ENCODE measurements around the gene CDH23. TPM values are rescaled to one million over a fixed set of nuclear protein-coding genes. Genes with fewer than 3 reads are reported as not detected.

Gene CDH23
- total RNA-seq, 1 donor = 0.36 TPM

GRCh38 chr10:71744897-71745663, 348.4 kb downstream of the CDH23 start:
- Histone ChIP-seq H2AFZ (ENCODE audit: low read length) (no peak overlapping the region), H4K20me1 (ENCODE audit: insufficient read depth, low read length) (no peaks in the 10 kb centered on the region), H3K27me3 (ENCODE audit: insufficient read depth, low read length) (no peaks in the 10 kb centered on the region), H3K36me3 (ENCODE audit: insufficient read depth, low read length) (no peaks in the 10 kb centered on the region), H3K4me1 (ENCODE audit: insufficient read depth, low read length) (no peaks in the 10 kb centered on the region), H3K79me2 (ENCODE audit: insufficient read depth, low read length) (no peaks in the 10 kb centered on the region), H3K4me3 (ENCODE audit: insufficient read depth, low read length) (no peak overlapping the region), H3K9me3 (ENCODE audit: low read depth, low read length) (peaks cover 6% of the 10 kb centered on the region), H3K4me2 (ENCODE audit: insufficient read depth, low read length) (no peak overlapping the region), H3K27ac (ENCODE audit: low read depth, low read length) (no peak overlapping the region)
- no peak for DNase-seq (ENCODE audit: insufficient read length, low spot score, missing footprints)
- TF ChIP-seq, protein P1, sequence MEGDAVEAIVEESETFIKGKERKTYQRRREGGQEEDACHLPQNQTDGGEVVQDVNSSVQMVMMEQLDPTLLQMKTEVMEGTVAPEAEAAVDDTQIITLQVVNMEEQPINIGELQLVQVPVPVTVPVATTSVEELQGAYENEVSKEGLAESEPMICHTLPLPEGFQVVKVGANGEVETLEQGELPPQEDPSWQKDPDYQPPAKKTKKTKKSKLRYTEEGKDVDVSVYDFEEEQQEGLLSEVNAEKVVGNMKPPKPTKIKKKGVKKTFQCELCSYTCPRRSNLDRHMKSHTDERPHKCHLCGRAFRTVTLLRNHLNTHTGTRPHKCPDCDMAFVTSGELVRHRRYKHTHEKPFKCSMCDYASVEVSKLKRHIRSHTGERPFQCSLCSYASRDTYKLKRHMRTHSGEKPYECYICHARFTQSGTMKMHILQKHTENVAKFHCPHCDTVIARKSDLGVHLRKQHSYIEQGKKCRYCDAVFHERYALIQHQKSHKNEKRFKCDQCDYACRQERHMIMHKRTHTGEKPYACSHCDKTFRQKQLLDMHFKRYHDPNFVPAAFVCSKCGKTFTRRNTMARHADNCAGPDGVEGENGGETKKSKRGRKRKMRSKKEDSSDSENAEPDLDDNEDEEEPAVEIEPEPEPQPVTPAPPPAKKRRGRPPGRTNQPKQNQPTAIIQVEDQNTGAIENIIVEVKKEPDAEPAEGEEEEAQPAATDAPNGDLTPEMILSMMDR (IDR thresholded peaks at IDR 0.05; ENCODE audit: extremely low read depth, low read depth, low read length) = no peak

GRCh38 chr10:71745664-71746250, 349.0 kb downstream of the CDH23 start:
- DNase-seq (ENCODE audit: insufficient read length, low spot score, missing footprints) = no peak
- TF ChIP-seq, protein P1 (IDR thresholded peaks at IDR 0.05; ENCODE audit: extremely low read depth, low read depth, low read length) = no peak

DNA sequence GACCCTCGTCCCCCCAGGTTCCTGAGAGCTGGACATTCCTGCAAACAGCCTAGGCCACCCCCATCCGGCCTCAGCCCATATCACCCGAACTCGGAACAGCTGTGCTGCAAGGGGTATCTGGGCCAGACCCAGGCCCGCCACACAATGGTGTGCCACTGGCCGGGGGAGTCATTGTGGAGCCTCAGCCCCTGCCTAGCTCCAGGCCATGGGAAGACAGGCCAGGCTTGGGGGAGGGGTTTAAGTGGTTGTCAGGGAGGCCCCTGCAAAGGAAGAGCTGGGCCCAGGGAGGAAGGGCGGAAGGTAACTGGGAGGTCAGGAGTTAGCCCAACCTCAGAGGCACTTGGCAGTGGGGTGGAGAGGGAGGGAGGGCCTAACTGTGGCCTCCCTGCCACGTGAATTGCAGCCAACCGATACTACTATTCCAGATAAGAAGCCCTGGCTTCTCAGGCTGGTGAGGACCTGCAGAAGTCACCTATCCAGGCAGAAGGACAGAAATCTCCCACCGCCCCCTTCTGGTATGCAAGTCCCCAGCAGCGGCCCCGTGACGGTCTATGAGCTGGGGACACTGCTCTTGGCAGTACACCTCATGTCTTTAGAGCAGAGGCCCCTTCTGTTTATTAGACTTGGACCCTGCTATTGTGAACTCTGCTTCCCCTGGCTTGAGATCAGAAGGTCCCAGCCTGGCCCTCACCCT, 349.8 kb downstream of the CDH23 start:
- TF ChIP-seq, protein P1 (IDR thresholded peaks at IDR 0.05; ENCODE audit: extremely low read depth, low read depth, low read length) = no peak

More at GRCh38 chr10:71745664-71746250, 349.0 kb downstream of the CDH23 start:
- H3K4me3 ChIP-seq (ENCODE audit: insufficient read depth, low read length) = no peak overlapping the region
- H3K27me3 ChIP-seq (ENCODE audit: insufficient read depth, low read length) = no peaks in the 10 kb centered on the region
- H3K4me2 ChIP-seq (ENCODE audit: insufficient read depth, low read length) = no peak overlapping the region
- no peak overlapping the region for H3K27ac ChIP-seq (ENCODE audit: low read depth, low read length)
- H3K9me3 ChIP-seq (ENCODE audit: low read depth, low read length) = peaks cover 6% of the 10 kb centered on the region
- no peaks in the 10 kb centered on the region for H3K4me1 ChIP-seq (ENCODE audit: insufficient read depth, low read length)
- no peaks in the 10 kb centered on the region for H3K36me3 ChIP-seq (ENCODE audit: insufficient read depth, low read length)
- H2AFZ ChIP-seq (ENCODE audit: low read length) = no peak overlapping the region
- no peaks in the 10 kb centered on the region for H4K20me1 ChIP-seq (ENCODE audit: insufficient read depth, low read length)
- no peaks in the 10 kb centered on the region for H3K79me2 ChIP-seq (ENCODE audit: insufficient read depth, low read length)

DNA sequence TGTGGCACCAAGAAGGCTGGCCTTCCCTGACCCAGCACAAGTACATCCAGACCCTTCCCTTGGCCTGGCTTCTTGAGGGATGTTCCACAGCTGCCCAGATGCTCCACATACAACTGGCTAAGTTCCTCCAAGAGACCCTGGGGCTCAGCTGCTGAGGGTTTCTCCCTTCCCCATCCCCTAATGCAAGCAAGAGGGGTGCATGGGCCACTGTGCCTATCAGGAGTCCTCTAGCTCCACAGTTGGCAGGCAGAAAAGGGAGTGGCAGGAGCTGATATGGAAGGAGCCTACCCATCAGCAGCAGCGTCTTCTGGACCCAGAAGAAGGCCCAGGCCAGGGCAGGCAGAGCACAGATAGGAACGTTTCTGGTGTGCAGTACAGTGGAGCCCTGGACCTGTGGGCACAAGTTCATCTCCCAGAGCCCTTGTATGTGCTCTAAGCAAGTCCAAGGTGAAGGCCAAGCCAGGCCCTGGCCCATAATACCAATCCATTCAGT, 350.4 kb downstream of the CDH23 start:
- no peaks in the 10 kb centered on the region for H4K20me1 ChIP-seq (ENCODE audit: insufficient read depth, low read length)
- no peak overlapping the region for H3K27ac ChIP-seq (ENCODE audit: low read depth, low read length)
- H3K36me3 ChIP-seq (ENCODE audit: insufficient read depth, low read length) = peaks cover 3% of the 10 kb centered on the region
- H3K4me2 ChIP-seq (ENCODE audit: insufficient read depth, low read length) = no peak overlapping the region
- no peaks in the 10 kb centered on the region for H3K4me1 ChIP-seq (ENCODE audit: insufficient read depth, low read length)
- peaks cover 6% of the 10 kb centered on the region for H3K9me3 ChIP-seq (ENCODE audit: low read depth, low read length)
- H3K27me3 ChIP-seq (ENCODE audit: insufficient read depth, low read length) = no peaks in the 10 kb centered on the region
- H3K4me3 ChIP-seq (ENCODE audit: insufficient read depth, low read length) = no peak overlapping the region
- H3K79me2 ChIP-seq (ENCODE audit: insufficient read depth, low read length) = no peaks in the 10 kb centered on the region
- no peak for DNase-seq (ENCODE audit: insufficient read length, low spot score, missing footprints)
- TF ChIP-seq, protein P1 (IDR thresholded peaks at IDR 0.05; ENCODE audit: extremely low read depth, low read depth, low read length) = no peak
- H2AFZ ChIP-seq (ENCODE audit: low read length) = no peak overlapping the region

More for the DNA sequence above, 349.8 kb downstream of the CDH23 start:
- Histone ChIP-seq H3K36me3 (ENCODE audit: insufficient read depth, low read length) (no peaks in the 10 kb centered on the region), H3K9me3 (ENCODE audit: low read depth, low read length) (peaks cover 6% of the 10 kb centered on the region), H3K4me1 (ENCODE audit: insufficient read depth, low read length) (no peaks in the 10 kb centered on the region), H2AFZ (ENCODE audit: low read length) (no peak overlapping the region), H3K27ac (ENCODE audit: low read depth, low read length) (no peak overlapping the region), H3K27me3 (ENCODE audit: insufficient read depth, low read length) (no peaks in the 10 kb centered on the region), H4K20me1 (ENCODE audit: insufficient read depth, low read length) (no peaks in the 10 kb centered on the region), H3K79me2 (ENCODE audit: insufficient read depth, low read length) (no peaks in the 10 kb centered on the region), H3K4me3 (ENCODE audit: insufficient read depth, low read length) (no peak overlapping the region), H3K4me2 (ENCODE audit: insufficient read depth, low read length) (no peak overlapping the region)
- DNase-seq (ENCODE audit: insufficient read length, low spot score, missing footprints) = no peak
